ENCODE results near the gene TSEN54.

TSEN54 gene

GRCh38 chr17:75503976-75504346 lies 12.4 kb upstream of the TSEN54 start:
- DNase-seq (ENCODE audit: low read depth), result no peak

GRCh38 chr17:75504347-75505151 lies 11.8 kb upstream of the TSEN54 start:
- peak; percentile 25 for DNase-seq (ENCODE audit: low read depth)

DNA sequence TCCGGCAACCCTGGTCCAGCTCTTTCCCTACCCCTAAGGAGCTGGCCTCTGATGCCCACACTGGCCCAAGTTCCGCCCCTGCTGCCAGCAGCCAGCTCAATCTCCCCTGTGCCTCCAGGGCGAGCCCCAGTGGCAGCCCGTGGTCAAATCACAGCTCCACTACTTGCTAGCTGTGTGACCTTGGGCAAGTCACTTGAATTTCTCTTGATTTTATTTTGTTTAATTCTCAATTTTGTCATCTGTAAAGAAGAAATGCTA lies 11.2 kb upstream of the TSEN54 start:
- no peak for DNase-seq (ENCODE audit: low read depth)

GRCh38 chr17:75505640-75506039 lies 10.7 kb upstream of the TSEN54 start:
- no peak for DNase-seq (ENCODE audit: low read depth)

DNA sequence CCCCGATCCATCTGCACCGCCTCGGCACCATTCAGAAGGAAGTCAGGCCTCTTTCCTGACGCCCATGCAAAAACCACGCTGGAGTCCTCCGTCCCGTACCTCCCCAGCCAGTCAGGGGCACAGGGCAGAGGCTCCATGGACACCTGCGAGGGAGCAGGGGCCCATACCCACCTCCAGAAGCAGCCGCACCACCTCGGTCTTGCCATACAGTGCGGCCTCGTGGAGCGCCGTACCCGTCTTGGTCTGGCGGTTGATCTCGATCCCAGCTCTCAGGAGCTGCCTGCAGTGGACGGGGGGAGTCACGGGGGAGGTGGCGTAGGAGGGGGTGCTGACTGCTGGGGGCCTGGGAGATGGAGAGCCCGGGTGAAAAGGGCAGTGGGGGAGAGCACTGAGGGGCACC lies 10.2 kb upstream of the TSEN54 start:
- no peak for DNase-seq (ENCODE audit: low read depth)

GRCh38 chr17:75506888-75507287 lies 9.4 kb upstream of the TSEN54 start:
- DNase-seq (ENCODE audit: low read depth), result no peak

DNA sequence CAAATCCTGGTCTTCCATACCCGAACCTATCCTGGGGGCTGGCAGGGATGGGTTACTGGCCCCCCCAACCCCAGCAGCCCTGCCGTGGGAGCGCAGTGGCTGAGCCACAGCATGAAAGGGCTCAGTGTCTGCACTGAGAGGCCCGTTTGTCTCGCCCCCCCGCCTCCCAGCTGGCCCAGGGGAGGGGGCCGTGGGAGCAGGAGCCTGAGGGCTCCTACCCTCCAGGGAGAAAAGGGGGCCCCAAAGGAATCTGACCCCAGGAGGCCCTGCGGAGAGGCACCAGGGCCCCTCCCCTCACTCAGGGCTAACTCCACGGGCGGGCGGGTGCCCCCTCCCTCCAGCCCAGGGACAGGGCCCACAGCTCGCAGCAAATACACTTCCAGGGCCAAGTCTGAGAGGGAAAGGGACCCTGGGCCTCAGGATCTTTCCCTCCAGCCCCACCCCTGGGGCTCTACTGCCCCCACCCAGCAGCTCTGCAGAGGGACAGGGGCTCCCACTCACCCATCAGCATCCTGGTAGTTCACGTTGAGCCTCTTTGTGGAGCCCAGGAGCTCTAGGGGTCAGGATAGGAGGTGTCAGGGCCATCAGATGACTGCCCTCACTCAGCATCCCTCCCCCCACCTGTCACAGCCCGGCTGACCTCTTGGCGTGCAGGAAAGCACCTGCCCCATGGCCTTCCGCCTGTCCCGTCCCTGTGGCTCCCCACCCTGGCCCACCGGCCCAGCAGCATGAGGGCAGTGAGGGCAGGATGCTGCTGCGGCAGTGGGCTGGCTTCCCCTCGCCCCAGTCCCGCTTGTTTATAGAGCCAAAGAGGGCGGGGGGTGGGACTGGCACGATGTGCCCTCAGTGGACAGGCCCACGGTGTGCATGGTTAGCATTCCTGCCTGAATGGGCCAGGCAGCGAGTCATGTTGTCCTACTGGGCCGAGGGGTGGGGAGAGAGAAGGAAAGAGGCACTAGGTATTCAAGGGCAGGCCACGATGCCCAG lies 8.3 kb upstream of the TSEN54 start:
- no peak for DNase-seq (ENCODE audit: low read depth)

GRCh38 chr17:75508931-75509361 lies 7.4 kb upstream of the TSEN54 start:
- no peak for DNase-seq (ENCODE audit: low read depth)

- DNase-seq (ENCODE audit: low read depth), result no peak
Measured at GRCh38 chr17:75509528-75510258, 6.6 kb upstream of the TSEN54 start.

DNA sequence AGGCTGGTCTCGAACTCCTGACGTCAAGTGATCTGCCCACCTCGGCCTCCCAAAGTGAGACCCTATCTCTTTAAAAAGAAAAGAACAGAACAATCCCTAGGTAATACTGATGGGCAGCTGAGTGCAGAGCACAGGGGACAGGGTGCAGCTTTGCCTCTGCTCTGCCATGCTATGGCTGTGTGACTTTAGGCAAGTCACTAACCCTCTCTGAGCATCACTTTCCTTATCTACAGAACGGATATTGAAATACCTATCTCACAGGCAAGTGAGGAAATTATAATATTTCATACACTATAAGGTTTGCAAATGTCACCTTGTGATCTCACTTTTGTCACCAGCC lies 5.1 kb upstream of the TSEN54 start:
- DNase-seq (ENCODE audit: low read depth), result no peak

DNA sequence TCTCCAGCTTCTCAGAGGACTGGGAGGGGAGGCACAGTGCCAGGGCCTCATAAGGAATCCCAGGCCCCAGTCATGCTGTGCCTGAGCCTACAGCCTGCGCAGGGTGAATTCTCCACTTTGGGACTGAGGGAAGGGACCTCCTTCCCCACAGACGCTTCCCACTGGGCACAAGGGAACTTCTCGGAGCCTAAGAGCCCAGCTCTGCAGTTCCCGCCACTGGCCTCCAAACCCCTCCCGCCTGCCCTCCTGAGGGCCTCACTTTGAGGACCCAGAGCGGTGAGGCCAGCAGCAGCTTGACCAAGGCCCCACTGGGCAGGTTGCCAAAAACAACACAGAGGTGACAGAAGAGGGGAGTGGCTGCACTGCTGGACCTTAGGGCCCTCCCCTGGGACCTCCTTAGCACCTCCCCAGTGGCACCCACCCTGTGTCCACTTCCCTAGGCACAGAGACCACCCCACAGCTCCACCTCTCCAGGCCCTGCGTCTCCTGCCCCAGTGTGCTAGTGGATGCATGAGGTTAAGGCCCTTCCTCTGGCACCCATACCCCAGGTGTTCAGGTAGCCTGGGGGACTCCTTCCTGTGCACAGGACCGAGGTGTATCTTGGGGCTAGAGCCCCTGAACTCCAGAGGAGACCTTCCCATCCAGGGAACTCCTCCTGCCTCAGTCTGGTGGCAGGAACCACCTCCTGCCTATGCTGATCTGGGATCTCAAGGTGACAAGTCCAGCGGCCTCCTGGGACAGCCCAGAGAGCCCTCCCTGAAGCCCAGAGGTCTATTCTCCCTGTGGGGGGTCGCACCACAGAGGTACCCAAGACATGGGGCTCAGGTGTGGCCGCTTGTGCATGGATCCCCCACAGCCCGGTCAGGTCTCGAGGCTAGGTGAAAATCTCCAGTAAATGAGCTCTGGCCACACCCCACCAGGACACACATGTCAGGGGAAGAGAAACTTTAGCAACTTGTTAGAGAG lies 4.4 kb upstream of the TSEN54 start:
- no peak for DNase-seq (ENCODE audit: low read depth)

GRCh38 chr17:75512926-75513640 lies 3.2 kb upstream of the TSEN54 start:
- no peak for DNase-seq (ENCODE audit: low read depth)

DNA sequence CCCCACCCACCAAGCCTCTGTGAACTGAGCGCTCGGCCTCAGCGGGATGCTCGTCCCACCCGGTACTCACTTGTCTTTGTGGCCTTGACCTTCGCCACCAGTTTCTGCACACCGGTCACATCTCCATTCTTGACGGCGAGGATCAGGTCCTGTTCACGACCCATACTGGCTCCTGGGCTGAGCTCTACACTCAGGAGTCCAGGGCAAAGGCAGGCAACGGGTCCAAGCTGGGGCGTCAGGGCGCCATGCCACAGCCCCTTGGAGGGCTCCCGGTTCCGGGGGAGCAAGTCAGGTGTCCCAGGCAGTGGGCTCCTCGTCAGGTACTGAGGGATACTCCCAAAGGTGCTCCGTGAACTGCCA lies 2.7 kb upstream of the TSEN54 start:
- no peak for DNase-seq (ENCODE audit: low read depth)

DNA sequence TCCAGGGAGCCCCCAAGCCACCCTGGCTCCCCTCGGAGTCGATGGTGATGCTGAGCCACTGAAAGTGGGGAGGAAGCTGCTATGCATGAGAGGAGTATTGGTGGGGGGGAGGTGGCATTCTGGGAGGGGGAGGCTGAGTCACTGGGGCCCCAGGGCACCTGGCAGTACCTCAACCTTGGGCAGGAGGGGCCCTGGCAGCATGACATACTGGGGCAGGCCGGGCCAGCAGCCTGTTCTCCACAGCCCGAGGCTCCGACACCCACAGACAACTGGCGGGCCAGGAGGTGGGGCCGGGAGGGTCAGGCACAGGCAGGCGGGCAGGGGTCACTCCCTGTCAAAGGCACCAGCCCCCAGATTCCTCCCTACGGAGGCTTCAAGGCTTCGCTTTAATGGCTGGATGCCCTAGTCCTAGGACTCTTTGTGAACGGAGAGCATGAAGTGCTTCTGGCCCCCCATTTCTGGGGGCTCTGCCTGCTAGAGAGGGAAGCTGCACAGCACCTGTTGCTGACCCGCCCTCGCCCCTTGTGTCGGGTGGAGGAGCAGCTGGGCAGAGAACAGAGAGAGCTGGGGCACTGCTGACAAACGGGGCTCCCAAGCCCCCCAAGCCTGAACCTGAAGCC lies 1.9 kb upstream of the TSEN54 start:
- no peak for DNase-seq (ENCODE audit: low read depth)

DNA sequence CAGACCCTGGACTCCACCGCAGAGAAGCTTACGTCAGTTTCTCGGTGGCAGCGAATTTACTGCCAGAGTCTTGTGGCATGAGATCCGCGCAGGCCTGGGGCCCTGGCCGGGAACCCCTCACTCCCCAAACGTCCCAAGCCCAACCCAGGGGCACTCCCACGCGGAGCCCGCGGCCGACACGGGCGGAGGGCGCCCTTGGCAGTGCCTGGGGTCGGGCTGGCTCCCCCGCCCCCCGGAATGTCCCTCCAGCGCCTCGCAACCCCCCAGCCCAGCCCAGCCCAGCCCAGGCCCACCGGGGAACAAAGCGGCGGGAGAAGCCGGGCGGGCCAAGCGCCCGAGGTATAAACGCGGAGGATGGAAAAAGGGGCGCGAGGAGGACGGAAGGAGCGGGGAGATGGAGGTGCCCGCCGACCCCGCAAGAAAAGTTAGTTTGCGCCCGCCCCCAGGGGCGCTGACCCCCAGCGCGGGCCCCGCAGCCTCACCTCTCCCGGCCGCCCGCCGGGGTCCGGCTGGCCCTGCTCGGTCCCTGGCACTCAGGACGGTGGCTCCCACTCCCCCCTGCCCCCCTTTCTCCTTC lies 1.3 kb upstream of the TSEN54 start:
- no peak for DNase-seq (ENCODE audit: low read depth)

GRCh38 chr17:75515496-75516254 lies 653 bp upstream of the TSEN54 start, which contains the start of gene CASKIN2:
Gene CASKIN2 (minus strand): TSS chr17:75515537. CDS start chr17:75513804, 1,733 bp downstream.
- DNase-seq (ENCODE audit: low read depth), result peak; percentile 60

GRCh38 chr17:75516619-75517296 lies 430 bp downstream of the TSEN54 start:
- peak; percentile 20 for DNase-seq (ENCODE audit: low read depth)

DNA sequence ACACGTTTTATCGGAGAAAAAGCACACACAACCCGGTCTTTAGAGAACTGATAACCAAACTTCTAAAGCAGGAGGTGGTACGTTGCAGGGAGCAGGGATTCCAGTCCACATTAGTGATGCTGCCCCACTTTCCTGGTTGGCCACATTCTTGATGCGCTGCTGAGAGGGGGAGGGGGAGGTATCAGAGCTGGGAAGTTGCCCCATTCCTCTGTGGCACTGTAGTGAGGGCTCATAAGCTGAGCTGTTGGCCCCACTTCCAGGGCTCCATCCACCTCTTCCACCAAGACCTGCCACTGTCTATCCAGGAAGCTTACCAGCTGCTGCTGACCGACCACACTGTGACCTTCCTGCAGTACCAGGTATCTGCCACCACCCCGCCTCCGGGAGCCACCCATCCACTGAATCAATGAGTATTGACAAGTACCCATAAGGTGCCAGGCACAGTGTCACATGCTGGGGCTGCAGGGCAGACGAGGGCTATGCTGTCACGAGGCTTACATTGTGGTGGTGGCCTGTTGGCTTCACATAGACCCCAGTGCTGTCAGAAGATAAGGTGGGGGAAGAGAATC lies 1.1 kb downstream of the TSEN54 start:
- DNase-seq (ENCODE audit: low read depth), result no peak

Measured in activated T-cell treated with anti-CD3 and anti-CD28 coated beads for 1 hour (primary cell).